Motor neuron (in vitro differentiated cells): ENCODE data around the gene OTC. TPM values are rescaled to one million over a fixed set of nuclear protein-coding genes. Genes with fewer than 3 reads are reported as not detected.

Experiments used
- ATAC-seq, 8 experiments: fragments of 200-7000 bp; cut with Tn5 transposase; replicated peaks in 6 of 8; 2 replicates each; pipeline ENCODE4 v1.8.0; 2021; ENCODE audit warnings: mild to moderate bottlenecking in 8 of 8, moderate library complexity in 8 of 8
- H3K27ac ChIP-seq, 2 donors: fragments of 250-450 bp; sonication (Bioruptor Pico); 2 replicates each; pipeline ENCODE4 v1.9.0; 2021; ENCODE audit warnings: antibody characterized with exemption in 2 of 2, mild to moderate bottlenecking in 2 of 2, moderate library complexity in 1 of 2
- H3K4me1 ChIP-seq, 2 donors: fragments of 250-450 bp; sonication (Bioruptor Pico); replicated peaks in 1 of 2; 2 replicates each; pipeline ENCODE4 v1.6.1; 2021; ENCODE audit warnings: antibody characterized with exemption in 2 of 2, mild to moderate bottlenecking in 2 of 2, moderate library complexity in 1 of 2
- H3K4me3 ChIP-seq, 5 donors: fragments of 250-450 bp; sonication (Bioruptor Pico); 2 replicates each; pipeline ENCODE4 v1.9.0; 2021; ENCODE audit warnings: antibody characterized with exemption in 5 of 5, mild to moderate bottlenecking in 5 of 5, moderate library complexity in 4 of 5
- WGBS, 10 experiments: fragments of 450-650 bp; shearing (Covaris generic); methylation state at CpG; one replicate each; pipeline ENCODE4 v1.0.0; 2022; 5-methylcytosine and 5-hydroxymethylcytosine counted together
- in situ Hi-C, 9 experiments: fragments of 400-800 bp; cut with MboI; loops; one replicate each; pipeline ENCODE4 v1.15.0; 2021; ENCODE audit warnings: low sequenced_read_pairs in 9 of 9, low pct_unique_long_range_greater_than_20kb in 2 of 9; ENCODE audit not compliant: unreplicated experiment in 9 of 9
- total RNA-seq, 8 experiments: library from RNA; unstranded; fragments of 300-600 nt; gene quantifications; 2 replicates each; pipeline versions ENCODE4 v1.2.3 to v1.2.4, GENCODE V29; 2022

The OTC gene
- total RNA-seq, 8 experiments from 2014 or later: 0.13 to 0.23 (median 0.14) TPM; not detected in 5

GRCh38 chrX:38332505-38332904 lies 19.9 kb upstream of the OTC start:
- Histone ChIP-seq H3K4me3 (no peak overlapping the region), H3K4me1 (peaks cover 9 to 12% of the 10 kb centered on the region in 2 donors), H3K27ac (no peak overlapping the region)
- no peak for ATAC-seq
- in situ Hi-C loops: loop anchor here in 2 of 9 experiments (25.0 kb wide), 1 partner anchor 305 kb away; no protein-coding TSS in a partner anchor

GRCh38 chrX:38335382-38335781 lies 17.0 kb upstream of the OTC start:
- Histone ChIP-seq H3K4me3 (no peak overlapping the region), H3K27ac (no peak overlapping the region), H3K4me1 (peaks cover 9 to 12% of the 10 kb centered on the region in 2 donors)
- ATAC-seq: peak; percentile 57 to 83 (median 72)
- in situ Hi-C loops: loop anchor here in 2 of 9 experiments (25.0 kb wide), 1 partner anchor 302 kb away; no protein-coding TSS in a partner anchor

- in situ Hi-C loops: loop anchor here in 2 of 9 experiments (25.0 kb wide), 1 partner anchor 301 kb away; no protein-coding TSS in a partner anchor
- WGBS, 10 experiments: 60 to 90% (median 68%) methylated on average over 1 to 5 of the region's 5 CpGs; no CpG with 5 or more reads in 3 of the 10 experiments
- Histone ChIP-seq H3K27ac (no peak overlapping the region), H3K4me1 (peaks cover 9 to 12% of the 10 kb centered on the region in 2 donors), H3K4me3 (no peak overlapping the region)
- ATAC-seq: no peak
Observed at GRCh38 chrX:38336538-38337240, 15.7 kb upstream of the OTC start.

GRCh38 chrX:38341442-38341841 lies 11.0 kb upstream of the OTC start:
- H3K4me3 ChIP-seq: no peak overlapping the region
- ATAC-seq: no peak
- in situ Hi-C loops: loop anchor here in 2 of 9 experiments (25.0 kb wide), 1 partner anchor 296 kb away; no protein-coding TSS in a partner anchor
- WGBS, 10 experiments: 11 to 100% (median 73%) methylated on average over 1 to 3 of the region's 3 CpGs; no CpG with 5 or more reads in 3 of the 10 experiments
- no peak overlapping the region for H3K27ac ChIP-seq
- no peaks in the 10 kb centered on the region for H3K4me1 ChIP-seq

GRCh38 chrX:38342853-38343778 lies 9.3 kb upstream of the OTC start:
- no peak for ATAC-seq
- no peaks in the 10 kb centered on the region for H3K4me1 ChIP-seq
- H3K4me3 ChIP-seq: no peak overlapping the region
- in situ Hi-C loops: loop anchor here in 2 of 9 experiments (25.0 kb wide), 1 partner anchor 294 kb away; no protein-coding TSS in a partner anchor
- no peak overlapping the region for H3K27ac ChIP-seq
- 0 to 100% (median 41%) methylated on average over 1 to 2 of the region's 2 CpGs; no CpG with 5 or more reads in 6 of the 10 experiments for WGBS, 10 experiments

- H3K4me1 ChIP-seq: no peaks in the 10 kb centered on the region
- in situ Hi-C loops: loop anchor here in 2 of 9 experiments (25.0 kb wide), 1 partner anchor 291 kb away; no protein-coding TSS in a partner anchor
- H3K27ac ChIP-seq: no peak overlapping the region
- WGBS, 10 experiments: 17 to 100% (median 66%) methylated on average over 1 to 5 of the region's 5 CpGs; no CpG with 5 or more reads in 2 of the 10 experiments
- H3K4me3 ChIP-seq: no peak overlapping the region
- ATAC-seq: no peak
Observed at GRCh38 chrX:38346150-38346549, 6.3 kb upstream of the OTC start.

GRCh38 chrX:38347136-38347535 lies 5.3 kb upstream of the OTC start:
- Histone ChIP-seq H3K4me1 (no peaks in the 10 kb centered on the region), H3K4me3 (no peak overlapping the region), H3K27ac (no peak overlapping the region)
- 57 to 100% (median 70%) methylated on average over 1 to 2 of the region's 2 CpGs; no CpG with 5 or more reads in 4 of the 10 experiments for WGBS, 10 experiments
- in situ Hi-C loops: loop anchor here in 2 of 9 experiments (25.0 kb wide), 1 partner anchor 290 kb away; no protein-coding TSS in a partner anchor
- peak in 2 of 8 experiments; percentile 35 to 49 for ATAC-seq

GRCh38 chrX:38351346-38351745 lies 1.1 kb upstream of the OTC start:
- no peak for ATAC-seq
- WGBS, 10 experiments: 28 to 100% (median 33%) methylated on average over 1 to 3 of the region's 3 CpGs; no CpG with 5 or more reads in 7 of the 10 experiments
- H3K4me1 ChIP-seq: no peaks in the 10 kb centered on the region
- no peak overlapping the region for H3K4me3 ChIP-seq
- no peak overlapping the region for H3K27ac ChIP-seq
- in situ Hi-C loops: no loop called here

GRCh38 chrX:38356401-38356800 lies 4.0 kb downstream of the OTC start:
- WGBS, 10 experiments: 24% methylated on average over 3 of the region's 8 CpGs; no CpG with 5 or more reads in 9 of the 10 experiments
- in situ Hi-C loops: no loop called here
- Histone ChIP-seq H3K4me3 (no peak overlapping the region), H3K4me1 (peaks cover 15 to 17% of the 10 kb centered on the region in 2 donors), H3K27ac (no peak overlapping the region)
- ATAC-seq: no peak

GRCh38 chrX:38357747-38358673 lies 5.6 kb downstream of the OTC start:
- 0 to 71% (median 43%) methylated on average over 1 to 4 of the region's 4 CpGs; no CpG with 5 or more reads in 6 of the 10 experiments for WGBS, 10 experiments
- H3K27ac ChIP-seq: peak overlapping the region; percentile 19 to 57
- no peak overlapping the region for H3K4me3 ChIP-seq
- peaks cover 15 to 17% of the 10 kb centered on the region in 2 donors for H3K4me1 ChIP-seq
- in situ Hi-C loops: no loop called here
- peak in 5 of 8 experiments; percentile 72 to 94 (median 77) for ATAC-seq

- peaks cover 8% of the 10 kb centered on the region in 2 donors for H3K4me1 ChIP-seq
- no peak overlapping the region for H3K4me3 ChIP-seq
- no peak for ATAC-seq
- H3K27ac ChIP-seq: no peak overlapping the region
- in situ Hi-C loops: no loop called here
Observed at GRCh38 chrX:38363046-38363445, 10.6 kb downstream of the OTC start.

- no peak overlapping the region for H3K4me3 ChIP-seq
- in situ Hi-C loops: no loop called here
- no peaks in the 10 kb centered on the region for H3K4me1 ChIP-seq
- ATAC-seq: no peak
- no peak overlapping the region for H3K27ac ChIP-seq
- 39 to 100% methylated on average over 1 to 3 of the region's 3 CpGs; no CpG with 5 or more reads in 8 of the 10 experiments for WGBS, 10 experiments
Observed at GRCh38 chrX:38365954-38366353, 13.6 kb downstream of the OTC start.
